ENCODE results near the gene SLC1A3.

DNA sequence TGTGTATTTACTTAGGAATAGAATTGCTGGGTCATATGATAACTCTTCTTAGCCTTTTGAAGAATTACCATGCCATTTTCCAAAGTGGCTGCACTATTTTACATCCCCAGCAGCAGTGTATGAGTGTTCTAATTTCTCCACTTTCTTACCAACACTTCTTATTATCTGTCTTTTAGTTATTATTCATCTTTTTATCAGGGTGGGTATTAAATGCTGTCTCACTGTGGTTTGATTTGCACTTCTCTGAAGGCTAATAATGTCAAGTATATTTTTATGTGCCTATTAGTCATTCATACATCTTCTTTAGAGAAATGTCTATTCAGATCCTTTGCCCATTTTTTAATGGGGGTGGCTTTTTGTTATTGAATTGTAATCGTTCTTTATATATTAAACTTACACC lies 36.8 kb downstream of the SLC1A3 start:
- TF ChIP-seq REST (IDR thresholded peaks at IDR 0.05; ENCODE audit: insufficient read depth in 1 of 2, low read depth in 2 of 2, low read length in 2 of 2) (no peak), POLR2AphosphoS5 (IDR thresholded peaks at IDR 0.05; ENCODE audit: low read depth, low read length) (no peak)

All from PFSK-1 (cell line).